ENCODE measurements around the gene RASGRP3. TPM values are rescaled to one million over a fixed set of nuclear protein-coding genes. Genes with fewer than 3 reads are reported as not detected.

The RASGRP3 gene
- total and polyA plus RNA-seq, 9 of the 15 experiments (the other 6 are each of a cell fraction or from before 2014, with no cell fraction given) = 0.18 to 1.7 (median 1.2) TPM

- Histone ChIP-seq H3K27me3 (ENCODE audit: control insufficient read depth in 2 of 2, insufficient read depth in 2 of 2, low read length in 2 of 2) (no peaks in the 10 kb centered on the region; a peak in 1 of 5 replicates), H4K20me1 (replicated peaks; ENCODE audit: control insufficient read depth, insufficient read depth, low read length) (no peaks in the 10 kb centered on the region), H2AFZ (ENCODE audit: low read depth, low read length) (no peak overlapping the region), H3K9ac (ENCODE audit: insufficient read depth in 1 of 2, low read depth in 2 of 2, low read length in 2 of 2) (no peak overlapping the region), H3K4me1 (replicated peaks in 1 of 2; ENCODE audit: control insufficient read depth in 2 of 2, insufficient read depth in 2 of 2, low read length in 2 of 2) (no peaks in the 10 kb centered on the region), H3K36me3 (ENCODE audit: control insufficient read depth, insufficient read depth, low read length) (no peaks in the 10 kb centered on the region), H3K9me1 (ENCODE audit: control insufficient read depth, insufficient read depth, low read length) (no peaks in the 10 kb centered on the region), H3K27ac (ENCODE audit: extremely low read depth, low read depth, low read length) (no peak overlapping the region), H3K4me2 (ENCODE audit: insufficient read depth, low read length) (no peak overlapping the region), H3K4me3 (no peak overlapping the region), H3K9me3 (replicated peaks; ENCODE audit: control insufficient read depth, insufficient read depth, low read depth, low read length) (no peaks in the 10 kb centered on the region), H3K79me2 (ENCODE audit: control insufficient read depth, insufficient read depth, low read length) (no peaks in the 10 kb centered on the region)
- in situ Hi-C loops (cut with MboI) (no loop called here), intact Hi-C loops (cut with micrococcal nuclease) (no loop called here)
- 37% methylated on average over 2 of the region's 2 CpGs for WGBS (ENCODE audit: insufficient coverage, low coverage, missing lambda C conversion rate)
- FAIRE-seq = no peak
- CTCF ChIA-PET (ENCODE audit: low intra/inter-chr PET ratio) = no interaction called here
- POLR2A ChIA-PET = no interaction called here
- no peak for ATAC-seq
- BruUV-seq (replicated peaks) = no TSS peak
- no peak for DNase-seq (ENCODE audit: extremely low read depth in 1 of 4, low spot score in 3 of 4)
- TF ChIP-seq SETDB1 (IDR thresholded peaks at IDR 0.05; ENCODE audit: low read length) (no peak), ARID3B (CRISPR knock-in tag; IDR thresholded peaks at IDR 0.05; ENCODE audit: borderline replicate concordance) (no peak), PCBP2 (IDR thresholded peaks at IDR 0.05; ENCODE audit: low read depth, low read length, poor library complexity, severe bottlenecking) (no peak), MCM3 (IDR thresholded peaks at IDR 0.05) (no peak), ZNF766 (CRISPR knock-in tag; conservative IDR thresholded peaks at IDR 0.05) (no peak), PTRF (tag; IDR thresholded peaks at IDR 0.05) (no peak), CHCHD3 (CRISPR knock-in tag; IDR thresholded peaks at IDR 0.05) (no peak), ZBTB49 (CRISPR knock-in tag; IDR thresholded peaks at IDR 0.05; ENCODE audit: borderline replicate concordance) (no peak)
- TF ChIP-seq, protein P1, sequence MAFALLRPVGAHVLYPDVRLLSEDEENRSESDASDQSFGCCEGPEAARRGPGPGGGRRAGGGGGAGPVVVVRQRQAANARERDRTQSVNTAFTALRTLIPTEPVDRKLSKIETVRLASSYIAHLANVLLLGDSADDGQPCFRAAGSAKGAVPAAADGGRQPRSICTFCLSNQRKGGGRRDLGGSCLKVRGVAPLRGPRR (CRISPR knock-in tag; IDR thresholded peaks at IDR 0.05) = no peak
- TF ChIP-seq, protein P2, sequence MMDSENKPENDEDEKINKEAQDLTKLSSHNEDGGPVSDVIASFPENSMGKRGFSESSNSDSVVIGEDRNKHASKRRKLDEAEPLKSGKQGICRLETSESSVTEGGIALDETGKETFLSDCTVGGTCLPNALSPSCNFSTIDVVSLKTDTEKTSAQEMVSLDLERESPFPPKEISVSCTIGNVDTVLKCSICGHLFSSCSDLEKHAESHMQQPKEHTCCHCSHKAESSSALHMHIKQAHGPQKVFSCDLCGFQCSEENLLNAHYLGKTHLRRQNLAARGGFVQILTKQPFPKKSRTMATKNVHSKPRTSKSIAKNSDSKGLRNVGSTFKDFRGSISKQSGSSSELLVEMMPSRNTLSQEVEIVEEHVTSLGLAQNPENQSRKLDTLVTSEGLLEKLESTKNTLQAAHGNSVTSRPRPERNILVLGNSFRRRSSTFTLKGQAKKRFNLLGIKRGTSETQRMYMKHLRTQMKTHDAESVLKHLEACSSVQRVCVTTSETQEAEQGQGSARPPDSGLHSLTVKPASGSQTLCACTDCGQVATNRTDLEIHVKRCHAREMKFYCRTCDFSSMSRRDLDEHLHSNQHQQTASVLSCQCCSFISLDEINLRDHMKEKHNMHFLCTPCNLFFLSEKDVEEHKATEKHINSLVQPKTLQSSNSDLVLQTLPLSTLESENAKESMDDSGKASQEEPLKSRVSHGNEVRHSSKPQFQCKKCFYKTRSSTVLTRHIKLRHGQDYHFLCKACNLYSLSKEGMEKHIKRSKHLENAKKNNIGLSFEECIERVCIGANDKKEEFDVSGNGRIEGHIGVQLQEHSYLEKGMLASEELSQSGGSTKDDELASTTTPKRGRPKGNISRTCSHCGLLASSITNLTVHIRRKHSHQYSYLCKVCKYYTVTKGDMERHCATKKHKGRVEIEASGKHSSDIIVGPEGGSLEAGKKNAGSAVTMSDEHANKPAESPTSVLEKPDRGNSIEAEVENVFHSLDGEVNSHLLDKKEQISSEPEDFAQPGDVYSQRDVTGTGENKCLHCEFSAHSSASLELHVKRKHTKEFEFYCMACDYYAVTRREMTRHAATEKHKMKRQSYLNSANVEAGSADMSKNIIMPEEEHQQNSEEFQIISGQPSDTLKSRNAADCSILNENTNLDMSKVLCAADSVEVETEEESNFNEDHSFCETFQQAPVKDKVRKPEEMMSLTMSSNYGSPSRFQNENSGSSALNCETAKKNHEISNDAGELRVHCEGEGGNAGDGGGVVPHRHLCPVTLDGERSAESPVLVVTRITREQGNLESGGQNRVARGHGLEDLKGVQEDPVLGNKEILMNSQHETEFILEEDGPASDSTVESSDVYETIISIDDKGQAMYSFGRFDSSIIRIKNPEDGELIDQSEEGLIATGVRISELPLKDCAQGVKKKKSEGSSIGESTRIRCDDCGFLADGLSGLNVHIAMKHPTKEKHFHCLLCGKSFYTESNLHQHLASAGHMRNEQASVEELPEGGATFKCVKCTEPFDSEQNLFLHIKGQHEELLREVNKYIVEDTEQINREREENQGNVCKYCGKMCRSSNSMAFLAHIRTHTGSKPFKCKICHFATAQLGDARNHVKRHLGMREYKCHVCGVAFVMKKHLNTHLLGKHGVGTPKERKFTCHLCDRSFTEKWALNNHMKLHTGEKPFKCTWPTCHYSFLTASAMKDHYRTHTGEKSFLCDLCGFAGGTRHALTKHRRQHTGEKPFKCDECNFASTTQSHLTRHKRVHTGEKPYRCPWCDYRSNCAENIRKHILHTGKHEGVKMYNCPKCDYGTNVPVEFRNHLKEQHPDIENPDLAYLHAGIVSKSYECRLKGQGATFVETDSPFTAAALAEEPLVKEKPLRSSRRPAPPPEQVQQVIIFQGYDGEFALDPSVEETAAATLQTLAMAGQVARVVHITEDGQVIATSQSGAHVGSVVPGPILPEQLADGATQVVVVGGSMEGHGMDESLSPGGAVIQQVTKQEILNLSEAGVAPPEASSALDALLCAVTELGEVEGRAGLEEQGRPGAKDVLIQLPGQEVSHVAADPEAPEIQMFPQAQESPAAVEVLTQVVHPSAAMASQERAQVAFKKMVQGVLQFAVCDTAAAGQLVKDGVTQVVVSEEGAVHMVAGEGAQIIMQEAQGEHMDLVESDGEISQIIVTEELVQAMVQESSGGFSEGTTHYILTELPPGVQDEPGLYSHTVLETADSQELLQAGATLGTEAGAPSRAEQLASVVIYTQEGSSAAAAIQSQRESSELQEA (IDR thresholded peaks at IDR 0.05; ENCODE audit: low read depth) = no peak
These were observed 16.7 kb upstream of the RASGRP3 start for GRCh38 chr2:33459745-33460144.

Data from K562 (cell line).